Measurements from ENCODE around the gene DUSP19.
"Not testable (repeated sequence)": the region's sequence is repeated elsewhere in the genome, so short reads cannot be mapped to it uniquely, and the experiment has no call there.

Gene DUSP19

GRCh38 chr2:183078464-183079138 lies at the start of gene DUSP19:
DUSP19 (plus strand) TSS chr2:183078747; CDS start chr2:183078934, 187 bp downstream.
- peak; percentile 86 for DNase-seq (ENCODE audit: low read depth, low spot score)

GRCh38 chr2:183029219-183029618 lies 49.3 kb upstream of the DUSP19 start:
- no peak for DNase-seq (ENCODE audit: low read depth, low spot score)

GRCh38 chr2:183031911-183032794 lies 46.4 kb upstream of the DUSP19 start:
- no peak for DNase-seq (ENCODE audit: low read depth, low spot score)

GRCh38 chr2:183033951-183034350 lies 44.6 kb upstream of the DUSP19 start:
- DNase-seq (ENCODE audit: low read depth, low spot score) = no peak

- no peak for DNase-seq (ENCODE audit: low read depth, low spot score)
These were observed 43.7 kb upstream of the DUSP19 start for GRCh38 chr2:183034806-183035205.

GRCh38 chr2:183035298-183035953 lies 43.1 kb upstream of the DUSP19 start:
- no peak for DNase-seq (ENCODE audit: low read depth, low spot score)

GRCh38 chr2:183035954-183036669 lies 42.4 kb upstream of the DUSP19 start:
- no peak for DNase-seq (ENCODE audit: low read depth, low spot score)

- no peak for DNase-seq (ENCODE audit: low read depth, low spot score)
These were observed 41.4 kb upstream of the DUSP19 start for GRCh38 chr2:183037074-183037552.

- no peak for DNase-seq (ENCODE audit: low read depth, low spot score)
These were observed 40.8 kb upstream of the DUSP19 start for GRCh38 chr2:183037553-183038340.

- peak; percentile 34 for DNase-seq (ENCODE audit: low read depth, low spot score)
These were observed 39.9 kb upstream of the DUSP19 start, which contains the start of gene NCKAP1 for GRCh38 chr2:183038341-183039300. NCKAP1 (minus strand) TSS chr2:183038457; CDS start chr2:183038099, 358 bp downstream.

- DNase-seq (ENCODE audit: low read depth, low spot score) = no peak
These were observed 37.9 kb upstream of the DUSP19 start for GRCh38 chr2:183040604-183041003.

GRCh38 chr2:183043580-183043979 lies 35.0 kb upstream of the DUSP19 start:
- not testable (repeated sequence) for DNase-seq (ENCODE audit: low read depth, low spot score)

GRCh38 chr2:183047486-183048125 lies 30.9 kb upstream of the DUSP19 start:
- DNase-seq (ENCODE audit: low read depth, low spot score) = not testable (repeated sequence)

- no peak for DNase-seq (ENCODE audit: low read depth, low spot score)
These were observed 29.1 kb upstream of the DUSP19 start for GRCh38 chr2:183049420-183049819.

GRCh38 chr2:183057333-183057985 lies 21.1 kb upstream of the DUSP19 start:
- DNase-seq (ENCODE audit: low read depth, low spot score) = no peak

- DNase-seq (ENCODE audit: low read depth, low spot score) = peak; percentile 65
These were observed 19.0 kb upstream of the DUSP19 start for GRCh38 chr2:183059561-183059960.

GRCh38 chr2:183060571-183061231 lies 17.8 kb upstream of the DUSP19 start:
- no peak for DNase-seq (ENCODE audit: low read depth, low spot score)

- DNase-seq (ENCODE audit: low read depth, low spot score) = no peak
These were observed 15.5 kb upstream of the DUSP19 start for GRCh38 chr2:183063083-183063482.
